ENCODE data around the gene AOPEP. TPM values are rescaled to one million over a fixed set of nuclear protein-coding genes. Genes with fewer than 3 reads are reported as not detected.
A peak's percentile ranks its signal among the peaks of the same experiment; 100 is the strongest.

Gene AOPEP
- total and polyA plus RNA-seq, 2 of the 13 experiments (the other 11 are each of a cell fraction or from before 2014, with no cell fraction given) = 22.2 to 41.6 TPM

GRCh38 chr9:94991961-94992907 is 265.7 kb downstream of the AOPEP start (continued):
- TF ChIP-seq THAP9 (CRISPR knock-in tag; IDR thresholded peaks at IDR 0.05; ENCODE audit: borderline replicate concordance) = peak; percentile 46; the same call in 1 of the 2 replicates
- peak in 1 of 2 experiments; percentile 74; a peak in 1 of 4 replicates for TF ChIP-seq KLF16 (CRISPR knock-in tag; IDR thresholded peaks at IDR 0.05)
- no peak for TF ChIP-seq SCMH1 (CRISPR knock-in tag; IDR thresholded peaks at IDR 0.05; ENCODE audit: borderline replicate concordance)
- TF ChIP-seq CBX2 (IDR thresholded peaks at IDR 0.05; ENCODE audit: low read depth, low read length) = no peak
- no peak for TF ChIP-seq CBX2 (CRISPR knock-in tag; IDR thresholded peaks at IDR 0.05; ENCODE audit: low read depth)
- no peak for TF ChIP-seq FOSL1 (CRISPR knock-in tag; IDR thresholded peaks at IDR 0.05; ENCODE audit: borderline replicate concordance)
- peak; percentile 75; the same call in 1 of the 2 replicates for TF ChIP-seq ARID4A (CRISPR knock-in tag; IDR thresholded peaks at IDR 0.05; ENCODE audit: borderline replicate concordance)
- peak; percentile 60; the same call in 1 of the 2 replicates for TF ChIP-seq ZNF614 (CRISPR knock-in tag; IDR thresholded peaks at IDR 0.05; ENCODE audit: borderline replicate concordance)
- TF ChIP-seq ZNF550 (CRISPR knock-in tag; IDR thresholded peaks at IDR 0.05; ENCODE audit: borderline replicate concordance) = no peak
- TF ChIP-seq ZFP1 (CRISPR knock-in tag; IDR thresholded peaks at IDR 0.05) = 0 out of 2 replicates have a peak, but pooled peaks have one; percentile 43
- no peak for TF ChIP-seq AGO1 (IDR thresholded peaks at IDR 0.05; ENCODE audit: low read depth, low read length, poor library complexity, severe bottlenecking)
- no peak for TF ChIP-seq ZNF660 (CRISPR knock-in tag; IDR thresholded peaks at IDR 0.05; ENCODE audit: borderline replicate concordance, low read depth)
- TF ChIP-seq MYC (CRISPR knock-in tag; IDR thresholded peaks at IDR 0.05; ENCODE audit: borderline replicate concordance) = no peak
- TF ChIP-seq ZMAT5 (CRISPR knock-in tag; IDR thresholded peaks at IDR 0.05; ENCODE audit: borderline replicate concordance, low read depth) = no peak
- peak; percentile 26; the same call in 1 of the 2 replicates for TF ChIP-seq NFIC (IDR thresholded peaks at IDR 0.05; ENCODE audit: low read length)
- TF ChIP-seq MNT (IDR thresholded peaks at IDR 0.05) = no peak
- peak; percentile 84 for TF ChIP-seq NR2F6 (IDR thresholded peaks at IDR 0.05)
- TF ChIP-seq NR2F6 (CRISPR knock-in tag; IDR thresholded peaks at IDR 0.05) = peak; percentile 88
- TF ChIP-seq CBX1 (IDR thresholded peaks at IDR 0.05; ENCODE audit: low read depth) = no peak
- no peak for TF ChIP-seq SAFB2 (CRISPR knock-in tag; IDR thresholded peaks at IDR 0.05; ENCODE audit: borderline replicate concordance, low read depth)
